Kasumi-1 (cell line): ENCODE measurements around the gene MOSPD2.
A peak's percentile ranks its signal among the peaks of the same experiment; 100 is the strongest.

Experiments used
- DNase-seq, 2 experiments: peaks; one replicate each; lab custom pipeline; 2025; lab: John Stamatoyannopoulos, UW

Gene MOSPD2

DNA sequence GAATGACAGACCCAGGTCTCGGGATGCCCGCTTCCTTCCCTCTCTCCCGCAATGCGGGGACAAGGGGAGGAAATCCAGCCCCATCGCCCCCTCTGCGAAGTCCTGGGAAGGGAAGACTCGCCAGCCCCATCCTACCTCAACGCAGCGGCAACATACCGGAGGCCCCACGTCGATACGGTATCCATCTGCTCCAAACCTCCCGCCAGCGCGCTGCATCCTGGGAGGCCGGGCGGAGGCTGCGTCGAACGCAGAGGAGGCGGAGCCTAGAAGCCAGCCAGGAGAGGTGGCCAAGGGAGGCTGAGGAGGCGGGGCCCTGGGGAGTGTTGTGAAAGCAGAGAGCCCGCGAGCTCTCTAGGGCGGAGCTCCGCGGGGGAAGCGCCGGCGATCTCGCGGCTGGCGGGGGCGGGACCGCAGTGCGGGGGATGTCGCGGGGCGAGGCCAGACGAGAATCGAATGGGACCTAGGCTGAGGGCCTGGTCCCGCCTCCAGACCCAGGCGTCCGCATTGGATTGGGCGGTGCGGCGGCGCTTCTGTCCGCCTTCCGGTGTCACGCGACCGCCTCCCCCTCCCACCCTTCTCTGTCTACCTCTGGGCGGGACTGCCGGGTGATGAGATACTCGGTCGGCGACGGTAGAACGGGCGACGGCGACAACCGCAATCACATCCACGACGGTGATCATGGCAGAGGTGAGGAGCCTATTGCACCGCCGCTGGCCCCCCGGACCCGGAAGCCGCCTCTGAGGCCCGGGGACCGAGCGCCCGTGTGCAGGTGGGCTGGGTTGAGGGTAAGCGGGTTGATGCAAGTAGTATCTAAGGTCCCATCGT is at the start of gene MOSPD2, which contains the start of gene FANCB:
TSS of gene MOSPD2 (plus strand) at position 571 of the 825 bp plus-strand sequence. CDS start at position 679, 108 bp downstream.
TSS of gene FANCB (minus strand) at position 219 of the 825 bp plus-strand sequence. CDS start 7,559 bp downstream, outside the sequence.
- peak; percentile 81 to 84 for DNase-seq

DNA sequence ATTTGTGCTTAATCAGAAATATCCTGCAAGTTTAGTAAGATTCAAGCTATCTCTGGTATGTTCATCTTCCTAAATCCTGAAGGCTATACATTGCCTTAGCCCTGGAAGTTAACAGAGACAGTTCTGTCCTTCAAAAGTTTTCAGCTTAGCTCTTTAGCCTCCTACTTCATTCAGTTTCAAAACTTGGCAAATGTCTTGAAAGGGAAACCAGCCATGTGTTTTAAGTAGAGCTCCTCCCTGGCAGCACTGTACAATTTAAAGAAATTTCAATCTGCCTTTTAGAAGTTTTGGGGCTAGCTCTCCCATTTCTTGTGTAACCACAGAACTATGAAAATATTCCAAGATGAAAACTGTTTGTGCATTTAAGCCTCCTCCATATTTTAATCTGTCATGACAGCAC is 47.4 kb upstream of the MOSPD2 start:
- no peak for DNase-seq

DNA sequence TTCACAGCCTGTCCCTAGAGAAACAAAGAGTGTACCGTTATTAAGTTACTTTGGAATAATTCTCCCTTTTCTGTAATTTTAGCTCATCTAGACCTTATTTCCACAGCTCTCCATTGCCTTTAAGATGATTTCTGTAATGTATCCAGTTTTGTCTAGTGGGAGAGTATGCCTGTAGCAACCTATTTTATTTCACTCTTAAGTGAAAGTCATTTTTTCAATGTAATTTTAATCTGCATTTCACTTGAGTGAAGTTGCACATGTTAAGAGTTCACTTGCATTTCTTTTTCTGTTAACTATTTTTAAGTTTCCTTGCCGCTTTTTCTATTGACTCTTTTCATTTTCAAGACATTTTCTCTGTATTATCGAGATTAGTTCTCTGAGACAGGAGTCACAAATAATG is 46.9 kb upstream of the MOSPD2 start:
- no peak for DNase-seq

DNA sequence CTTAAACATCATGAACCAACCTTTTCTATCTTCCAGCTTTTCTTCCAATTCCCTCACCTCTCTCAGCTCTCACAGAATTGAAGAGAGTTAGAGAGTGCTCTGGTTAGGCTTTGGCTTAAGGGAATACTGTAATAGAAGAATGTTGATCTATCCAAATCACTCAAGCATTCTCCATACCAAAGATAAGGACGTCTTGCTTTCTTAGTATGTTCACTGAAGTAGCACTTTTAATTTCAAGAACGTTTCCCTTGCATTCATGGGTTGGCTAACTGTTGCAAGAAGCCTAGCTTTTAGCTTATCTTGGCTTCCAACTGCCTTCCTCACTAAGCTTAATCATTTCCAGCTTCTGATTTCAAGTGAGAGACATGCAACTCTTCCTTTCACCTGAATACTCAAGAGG is 43.6 kb upstream of the MOSPD2 start:
- no peak for DNase-seq

DNA sequence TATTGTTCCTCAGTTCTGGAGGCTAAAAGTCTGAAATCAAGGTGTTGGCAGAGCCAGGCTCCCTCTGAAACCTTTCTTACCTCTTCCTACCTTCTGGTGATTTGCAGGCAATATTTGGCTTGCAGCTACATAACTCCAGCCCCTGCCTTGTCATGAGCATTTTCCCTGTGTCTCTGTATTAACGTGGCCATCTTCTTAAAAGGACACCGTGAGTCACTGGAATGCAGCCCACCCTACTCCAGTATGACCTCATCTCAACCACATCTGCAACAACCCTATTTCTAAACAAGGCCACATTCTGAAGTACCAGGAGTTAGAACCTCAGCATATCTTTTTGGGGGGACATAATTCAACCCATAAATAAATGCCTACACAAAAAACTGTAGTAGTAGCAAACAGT is 41.1 kb upstream of the MOSPD2 start:
- no peak for DNase-seq

DNA sequence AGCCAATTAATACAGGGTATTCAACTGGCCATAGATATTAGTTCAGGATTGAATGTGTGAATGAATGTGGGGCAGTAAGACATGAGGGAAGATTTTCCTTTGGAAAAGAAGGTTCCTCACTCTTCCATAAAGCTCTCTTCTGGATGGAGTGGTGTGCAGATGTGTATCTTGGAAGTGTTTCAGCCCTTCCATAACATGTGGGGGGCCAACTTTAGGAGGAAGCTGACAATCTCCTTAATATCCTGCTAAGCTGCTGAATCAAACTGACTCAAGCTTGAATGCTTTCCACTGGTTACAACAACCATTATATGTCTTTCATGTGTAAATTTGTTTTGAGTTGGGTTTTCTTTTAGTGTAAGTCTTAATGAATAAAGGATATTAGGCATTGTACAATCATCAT is 40.6 kb upstream of the MOSPD2 start:
- no peak for DNase-seq

DNA sequence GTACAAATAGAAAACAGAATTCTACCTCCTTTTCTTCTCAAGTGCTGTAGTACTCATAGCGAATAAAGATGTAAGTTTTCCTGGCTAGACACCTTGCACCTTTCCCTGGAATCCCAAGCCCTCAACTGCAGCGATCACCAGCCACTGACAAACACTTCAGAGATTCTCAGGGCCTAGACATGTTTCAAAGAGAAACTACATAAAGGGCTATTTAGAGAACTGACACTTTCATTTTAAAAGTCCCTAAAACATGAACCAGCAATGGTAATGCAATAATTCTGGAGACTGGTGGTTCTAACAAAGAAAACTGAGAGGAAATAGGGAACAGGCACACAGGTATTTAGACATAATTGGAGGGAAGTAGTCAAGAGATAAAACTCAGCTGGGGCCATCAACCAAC is 36.1 kb upstream of the MOSPD2 start:
- DNase-seq, result no peak

DNA sequence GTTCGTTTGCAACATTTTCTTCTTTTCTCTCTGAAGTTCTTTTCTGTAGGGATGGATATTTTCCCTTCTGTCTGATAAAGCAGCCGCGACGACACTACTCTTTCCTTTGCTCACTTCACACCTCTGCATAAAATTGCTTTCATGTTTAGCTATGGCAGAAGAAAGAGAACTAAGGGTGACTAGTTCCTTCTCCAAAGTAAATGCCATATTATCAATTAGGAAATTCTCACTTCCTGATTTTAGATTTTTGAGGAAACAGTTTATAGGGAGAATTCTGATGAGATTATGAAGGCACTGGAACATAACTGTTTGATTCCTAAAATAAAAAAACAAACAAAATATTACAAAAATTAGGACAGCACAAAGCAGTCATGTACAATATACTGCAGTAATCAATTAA is 29.6 kb upstream of the MOSPD2 start:
- no peak for DNase-seq

DNA sequence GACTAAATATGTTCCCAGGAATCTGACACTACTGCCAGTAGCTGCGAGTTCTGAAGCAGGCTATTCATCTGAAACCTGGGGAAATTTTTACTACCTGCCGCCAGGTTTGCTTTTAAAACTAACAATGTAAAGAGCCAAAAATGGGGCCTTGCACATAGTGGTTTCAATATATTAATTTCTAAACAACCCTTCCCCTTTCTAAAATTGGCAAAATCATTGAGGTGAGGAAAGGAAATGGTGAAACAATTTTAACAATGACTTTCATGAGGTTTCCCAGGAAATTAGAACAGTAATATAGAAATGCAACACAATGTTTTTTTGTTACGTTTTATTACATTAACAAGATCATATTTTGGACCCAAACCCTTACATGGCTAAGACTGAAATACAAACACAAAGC is 21.7 kb upstream of the MOSPD2 start:
- DNase-seq, result no peak

DNA sequence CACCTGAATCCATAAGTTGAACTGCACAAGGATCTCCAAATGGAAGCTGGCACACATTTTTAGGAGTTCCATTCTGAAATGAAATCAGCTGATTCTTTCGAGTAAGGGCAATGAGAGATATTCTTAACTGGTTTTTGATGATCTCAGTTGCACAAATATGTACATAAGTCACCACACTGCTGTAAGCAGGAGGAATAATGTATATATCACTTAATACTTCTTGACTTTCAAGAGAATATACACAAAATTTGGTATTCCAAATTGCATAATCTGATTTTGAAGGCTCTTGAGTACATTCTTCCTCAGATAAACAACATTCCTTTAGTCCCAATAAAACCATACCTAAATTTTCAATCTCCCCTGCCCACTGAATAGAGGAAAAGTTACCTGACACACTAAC is 8.6 kb upstream of the MOSPD2 start:
- DNase-seq, result no peak

DNA sequence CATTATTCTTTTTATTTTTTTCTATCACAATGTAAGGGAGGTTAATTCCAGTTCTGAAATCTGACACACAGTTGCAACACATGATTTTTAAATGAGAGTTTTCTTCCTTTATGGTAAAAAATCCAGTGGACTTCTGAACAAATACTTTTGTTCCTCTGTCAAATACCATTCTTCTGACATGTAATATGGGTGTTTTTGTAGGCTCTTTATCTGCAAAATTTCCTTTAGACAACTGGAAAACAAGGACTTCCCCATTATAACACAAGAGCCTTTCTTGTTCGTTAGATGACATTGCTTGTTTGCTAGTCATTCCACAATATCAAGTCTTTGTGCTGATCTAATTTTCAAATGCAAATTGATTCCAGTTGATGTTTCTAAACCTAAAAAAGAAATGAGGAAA is 8.0 kb upstream of the MOSPD2 start:
- DNase-seq, result no peak

DNA sequence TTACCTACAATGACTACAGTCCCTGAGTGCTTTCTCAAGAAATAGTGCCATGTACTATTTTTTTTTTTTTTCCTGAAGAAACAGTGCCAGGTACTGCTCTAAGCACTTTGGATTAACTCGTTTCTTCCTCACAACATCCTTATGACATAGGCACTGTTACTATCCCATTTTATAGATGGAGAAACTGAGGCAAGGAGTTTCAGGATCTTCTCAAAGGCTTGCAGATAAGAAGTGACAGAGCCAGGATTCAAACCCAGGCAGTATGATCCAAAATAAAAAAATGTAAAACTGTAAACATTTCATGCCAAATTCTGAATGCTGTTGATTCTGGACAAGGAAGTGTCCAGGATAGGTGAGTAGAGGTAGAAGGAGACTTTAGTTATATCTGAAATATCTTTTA is 1.5 kb upstream of the MOSPD2 start:
- no peak for DNase-seq

DNA sequence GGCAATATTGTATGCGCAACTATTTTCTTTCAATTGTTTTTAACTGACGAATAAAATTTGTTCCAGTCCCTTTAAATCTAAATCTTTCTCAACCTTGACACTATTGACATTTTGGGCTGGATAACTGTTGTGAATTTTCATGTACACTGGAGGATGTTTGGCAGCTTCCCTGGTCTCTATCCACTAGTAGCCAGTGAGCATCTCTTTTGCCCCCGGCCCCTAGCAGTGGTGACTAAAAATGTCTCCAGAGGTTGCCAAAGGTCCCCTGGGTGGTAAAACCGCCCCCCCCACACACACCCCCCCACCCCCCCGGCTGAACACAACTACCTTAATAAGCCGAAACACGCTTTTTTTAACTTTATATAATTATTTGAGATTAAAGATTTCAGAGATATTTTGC is 866 bp upstream of the MOSPD2 start:
- DNase-seq, result no peak

DNA sequence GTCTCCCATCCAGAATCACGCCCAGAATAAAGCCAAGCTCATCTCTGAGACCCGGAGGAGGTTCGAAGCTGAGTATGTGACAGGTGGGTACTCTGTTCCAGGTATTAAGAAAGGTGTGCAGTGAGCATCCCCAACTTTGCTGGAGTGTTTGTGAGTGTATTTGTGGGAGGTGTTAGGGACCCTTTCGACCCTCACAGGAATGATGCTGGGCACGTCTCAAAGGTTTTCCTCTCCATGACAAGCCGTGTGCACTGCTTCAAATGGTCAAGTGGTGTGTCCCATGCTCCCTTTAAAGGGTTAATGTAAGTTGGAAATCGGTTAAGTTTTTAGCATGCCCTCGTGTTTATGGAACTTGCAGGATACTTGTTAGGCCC is 442 bp downstream of the MOSPD2 start:
- DNase-seq, result no peak

DNA sequence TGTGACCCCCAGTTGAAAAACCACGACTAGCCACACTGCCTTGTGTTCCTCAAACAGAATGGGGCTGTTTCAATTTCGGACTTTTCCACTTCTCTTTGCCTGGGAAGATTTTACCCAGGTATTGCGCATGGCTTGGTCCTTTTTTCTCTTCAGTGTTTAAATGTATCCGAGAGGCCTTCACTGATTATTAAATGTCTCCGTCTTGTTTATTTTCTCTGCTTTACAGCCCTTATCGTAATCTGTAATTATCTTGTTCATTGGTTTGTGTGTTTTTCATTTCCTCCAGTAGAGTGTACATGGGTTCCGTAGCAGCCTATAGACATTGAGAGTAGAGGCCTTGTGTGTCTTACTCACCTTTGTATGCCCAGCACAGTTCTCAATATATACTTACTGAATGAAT is 2.4 kb downstream of the MOSPD2 start:
- DNase-seq, result no peak

DNA sequence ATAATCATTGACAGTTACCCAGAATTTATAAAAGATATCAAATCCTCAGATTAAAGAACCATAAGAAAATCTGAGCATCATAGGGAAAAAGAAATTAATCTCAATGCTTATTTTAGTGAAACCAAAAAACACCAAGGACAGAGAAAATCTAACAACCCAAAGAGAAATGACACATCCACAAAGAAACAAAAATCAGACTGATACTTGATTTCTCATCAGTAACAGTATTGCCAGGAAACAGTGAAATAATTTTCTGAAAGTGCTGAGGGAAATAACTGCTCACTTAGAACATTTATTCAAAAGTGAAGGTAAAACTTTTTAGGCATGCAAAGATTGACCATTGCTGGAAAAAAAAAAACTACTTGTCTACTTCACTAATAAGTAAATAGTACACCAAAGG is 10.6 kb downstream of the MOSPD2 start:
- DNase-seq, result no peak

DNA sequence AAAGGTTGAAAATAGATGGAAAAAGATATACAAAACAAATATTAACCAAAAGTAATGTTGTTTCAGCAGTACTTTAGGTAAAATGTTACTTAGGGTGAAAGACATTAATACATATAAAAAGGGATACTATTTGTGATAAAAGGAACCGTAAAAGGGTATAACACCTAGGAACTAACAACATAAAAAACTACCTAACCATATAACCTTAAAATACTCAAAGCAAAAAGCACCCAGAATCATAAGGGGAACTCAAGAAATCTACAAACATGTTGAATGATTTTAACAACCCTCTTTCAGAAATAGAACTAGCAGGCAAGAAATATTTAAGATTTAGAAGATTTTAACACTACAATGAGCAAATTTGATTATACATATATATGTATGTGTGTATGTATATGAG is 11.5 kb downstream of the MOSPD2 start:
- no peak for DNase-seq

DNA sequence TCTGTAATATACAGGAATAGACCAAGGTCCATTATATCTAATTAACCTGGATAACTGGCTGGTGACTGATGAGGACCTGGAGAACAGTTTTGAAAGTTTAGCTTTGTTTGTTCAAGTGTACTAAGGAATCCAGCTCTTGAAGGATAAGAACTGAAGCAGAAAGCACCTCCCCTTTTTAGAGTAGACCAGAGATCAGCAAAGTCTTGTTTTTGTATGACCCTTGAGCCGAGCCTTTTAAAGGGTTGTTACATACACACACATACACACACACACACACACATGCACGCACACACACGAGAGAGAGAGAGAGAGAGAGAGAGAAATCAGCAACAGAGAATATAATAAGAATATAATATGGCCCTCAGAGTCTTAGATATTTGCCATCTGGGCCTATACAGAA is 13.0 kb downstream of the MOSPD2 start:
- no peak for DNase-seq

DNA sequence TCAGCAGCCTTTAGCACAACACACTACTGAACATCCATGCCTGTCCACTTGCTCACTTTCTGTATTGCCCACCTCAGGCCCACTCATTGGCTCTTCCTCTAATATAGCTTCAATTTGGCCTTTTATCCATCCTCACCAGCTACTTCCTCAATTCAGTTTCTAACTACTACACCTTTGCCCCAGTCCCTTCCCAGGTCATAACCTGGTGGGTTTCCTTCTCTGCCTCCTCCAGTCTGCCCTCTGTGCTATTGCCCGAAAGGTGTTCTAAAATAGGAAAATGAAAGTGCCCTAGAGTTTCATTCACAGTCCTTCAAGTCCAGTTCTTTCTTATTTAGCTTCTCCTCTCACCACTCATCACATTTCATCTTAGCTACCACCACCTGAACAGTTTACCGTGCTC is 23.1 kb downstream of the MOSPD2 start:
- no peak for DNase-seq

DNA sequence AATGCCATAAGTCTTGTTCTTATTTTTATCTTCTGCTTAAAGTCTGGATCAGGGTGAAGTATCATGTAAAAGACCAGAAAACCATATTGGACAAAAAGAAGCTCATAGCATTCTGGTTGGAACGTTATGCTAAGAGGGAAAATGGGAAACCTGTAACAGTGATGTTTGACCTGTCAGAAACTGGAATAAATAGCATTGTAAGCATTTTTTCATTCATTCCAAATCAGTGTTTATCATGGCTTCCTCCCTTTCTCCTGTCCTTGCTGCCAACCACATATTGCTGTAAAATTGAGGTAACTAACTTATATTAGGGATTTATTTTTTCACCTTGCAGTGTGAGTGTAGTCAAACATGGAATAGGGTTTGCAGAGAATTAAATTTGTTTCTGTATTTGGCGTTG is 23.8 kb downstream of the MOSPD2 start:
- no peak for DNase-seq

DNA sequence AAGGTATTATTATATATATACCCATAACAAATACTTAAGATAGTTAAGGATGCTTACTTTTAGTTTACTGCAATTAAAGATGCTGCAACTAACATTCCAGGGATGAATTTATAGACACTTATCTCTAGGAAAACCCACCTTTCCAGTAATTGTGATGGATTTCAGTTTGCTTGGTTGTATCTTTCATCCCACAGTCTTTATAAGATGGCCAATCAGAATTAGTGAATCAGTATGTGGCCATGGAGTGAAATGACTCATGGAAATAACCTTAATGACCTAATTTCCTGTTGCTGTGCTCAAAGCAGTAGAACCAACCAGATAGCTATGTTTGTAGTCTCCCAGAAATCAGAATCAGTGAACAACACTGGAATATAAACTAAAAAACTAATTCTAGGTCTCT is 26.4 kb downstream of the MOSPD2 start:
- no peak for DNase-seq

DNA sequence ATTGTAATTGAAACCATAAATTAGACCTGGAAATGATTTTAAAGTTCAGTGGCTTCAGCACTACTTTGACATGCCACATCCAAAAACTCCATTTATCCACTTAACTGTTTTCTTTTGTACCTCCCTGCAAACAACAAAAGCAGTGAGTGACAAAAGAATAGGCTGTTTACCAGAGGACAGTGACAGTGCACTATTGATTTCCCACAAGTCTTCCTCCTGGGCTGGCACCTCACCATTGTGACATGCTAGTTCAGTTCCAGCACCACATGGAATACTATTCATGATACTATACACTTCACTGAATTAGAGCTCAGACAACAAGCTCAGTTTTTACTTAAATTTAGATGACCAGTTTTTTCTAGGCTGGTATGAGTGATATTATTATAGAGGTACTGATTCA is 29.3 kb downstream of the MOSPD2 start:
- DNase-seq, result no peak

DNA sequence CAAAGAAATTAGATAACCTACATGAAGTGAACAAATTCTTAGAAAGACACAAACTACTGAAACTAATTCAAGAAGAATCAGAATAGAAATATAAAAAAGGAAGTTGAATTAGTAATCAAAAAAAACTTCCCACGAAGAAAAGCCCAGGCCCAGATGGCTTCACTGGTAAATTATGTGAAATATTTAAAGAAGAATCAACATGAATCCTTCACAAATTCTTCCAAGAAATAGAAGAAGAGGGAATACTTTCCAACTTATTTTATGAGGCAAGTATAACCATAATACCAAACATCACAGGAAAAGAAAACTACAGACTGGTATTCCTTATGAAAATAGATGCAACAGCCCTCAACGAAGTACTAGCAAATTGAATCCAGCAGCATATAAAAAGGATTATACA is 30.7 kb downstream of the MOSPD2 start:
- no peak for DNase-seq

DNA sequence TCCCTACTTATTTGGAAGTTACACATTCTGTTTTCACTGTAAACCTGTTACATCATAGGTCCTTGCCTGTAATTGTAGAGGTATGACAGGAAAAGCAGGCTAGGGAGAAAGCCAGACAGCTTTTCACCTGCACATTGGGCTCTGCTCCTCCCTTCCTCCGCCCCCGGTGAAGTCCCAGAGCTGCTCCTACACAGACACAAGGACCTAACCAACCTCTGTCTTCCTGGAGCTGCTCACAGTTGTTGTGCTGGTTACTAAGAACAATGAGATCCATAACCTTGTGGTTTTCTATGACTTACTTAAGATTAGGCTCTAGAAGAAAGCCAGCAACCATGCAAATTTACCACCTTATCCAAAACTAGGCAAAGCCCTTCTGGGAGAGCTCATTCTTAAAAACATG is 40.0 kb downstream of the MOSPD2 start:
- no peak for DNase-seq
